Activated CD4-positive, alpha-beta T cell treated with anti-CD3 and anti-CD28 coated beads for 36 hours (primary cell): ENCODE results near the gene BASP1. TPM values are rescaled to one million over a fixed set of nuclear protein-coding genes. Genes with fewer than 3 reads are reported as not detected.
"Not testable (repeated sequence)": the region's sequence is repeated elsewhere in the genome, so short reads cannot be mapped to it uniquely, and the experiment has no call there.

ENCODE experiments used
- ATAC-seq: fragments of 200-7000 bp; cut with Tn5 transposase; one replicate; pipeline ENCODE4 v1.10.0; 2021; ENCODE audit warnings: mild to moderate bottlenecking, moderate library complexity
- CTCF ChIA-PET: fragments of 350-600 bp; sonication (Branson Sonifier 250); formaldehyde crosslinking; loops from one replicate; lab custom pipeline; 2021; ENCODE audit warnings: antibody characterized with exemption; lab: Charles Lee
- POLR2A ChIA-PET: fragments of 350-600 bp; sonication (Branson Sonifier 250); formaldehyde crosslinking; loops from one replicate; lab custom pipeline; 2021; ENCODE audit warnings: antibody characterized with exemption, inconsistent platforms; lab: Charles Lee
- DNase-seq: peaks from one replicate; pipeline ENCODE4 v3.0.0-alpha.2; 2020
- H3K27ac Mint-ChIP-seq: one replicate; pipeline ENCODE4 v1.8.0; 2021; ENCODE audit warnings: mixed read lengths
- H3K27me3 Mint-ChIP-seq: one replicate; pipeline ENCODE4 v1.8.0; 2021; ENCODE audit warnings: mixed read lengths
- H3K36me3 Mint-ChIP-seq: one replicate; pipeline ENCODE4 v1.8.0; 2021; ENCODE audit warnings: low read depth, mixed read lengths
- H3K4me1 Mint-ChIP-seq: one replicate; pipeline ENCODE4 v1.8.0; 2021; ENCODE audit warnings: mixed read lengths
- H3K4me3 Mint-ChIP-seq: one replicate; pipeline ENCODE4 v1.8.0; 2021; ENCODE audit warnings: mild to moderate bottlenecking, moderate library complexity, mixed read lengths
- H3K9me3 Mint-ChIP-seq: one replicate; pipeline ENCODE4 v1.8.0; 2021; ENCODE audit warnings: low read depth, mixed read lengths
- intact Hi-C, 2 experiments: fragments of 100-400 bp; cut with DNase I in 1 of 2; cut with micrococcal nuclease in 1 of 2; formaldehyde crosslinking; loops; one replicate each; pipeline versions ENCODE4 v1.14.2 to v1.15.1; 2022 to 2024; cut with DNase I, micrococcal nuclease
- total RNA-seq, 2 experiments: library from RNA; stranded (reverse); gene quantifications; one replicate each; pipeline ENCODE4 v1.2.3, GENCODE V29; 2021

BASP1 gene
- total RNA-seq, 2 experiments from 2014 or later, result 1.3 to 1.6 TPM

DNA sequence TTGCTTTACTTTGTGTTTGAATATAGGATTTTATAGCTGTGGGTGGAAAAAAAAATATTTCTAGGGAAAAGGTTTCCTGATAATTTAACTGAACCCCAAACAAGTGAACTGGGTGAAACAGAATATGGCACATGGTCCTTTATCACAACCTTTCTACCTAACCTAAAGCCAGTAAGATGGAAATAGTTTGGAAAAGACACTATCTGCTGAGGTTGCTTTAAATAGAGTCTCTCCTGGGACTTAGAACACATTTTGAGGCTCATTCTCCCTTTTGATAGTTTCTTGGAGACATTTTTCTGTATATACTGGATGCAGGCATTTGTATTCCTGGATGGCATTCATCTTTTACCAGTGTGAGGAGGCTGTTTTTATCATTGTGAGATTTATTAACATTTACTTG, 39.4 kb downstream of the BASP1 start:
- H3K9me3 Mint-ChIP-seq, result no peaks in the 10 kb centered on the region
- no peaks in the 10 kb centered on the region for H3K27me3 Mint-ChIP-seq
- ATAC-seq (no peak), DNase-seq (no peak)
- H3K4me1 Mint-ChIP-seq, result no peaks in the 10 kb centered on the region
- H3K4me3 Mint-ChIP-seq, result no peak overlapping the region
- no peak overlapping the region for H3K27ac Mint-ChIP-seq
- intact Hi-C loops, result no loop called here
- CTCF ChIA-PET, result no interaction called here
- POLR2A ChIA-PET, result no interaction called here
- no peaks in the 10 kb centered on the region for H3K36me3 Mint-ChIP-seq

DNA sequence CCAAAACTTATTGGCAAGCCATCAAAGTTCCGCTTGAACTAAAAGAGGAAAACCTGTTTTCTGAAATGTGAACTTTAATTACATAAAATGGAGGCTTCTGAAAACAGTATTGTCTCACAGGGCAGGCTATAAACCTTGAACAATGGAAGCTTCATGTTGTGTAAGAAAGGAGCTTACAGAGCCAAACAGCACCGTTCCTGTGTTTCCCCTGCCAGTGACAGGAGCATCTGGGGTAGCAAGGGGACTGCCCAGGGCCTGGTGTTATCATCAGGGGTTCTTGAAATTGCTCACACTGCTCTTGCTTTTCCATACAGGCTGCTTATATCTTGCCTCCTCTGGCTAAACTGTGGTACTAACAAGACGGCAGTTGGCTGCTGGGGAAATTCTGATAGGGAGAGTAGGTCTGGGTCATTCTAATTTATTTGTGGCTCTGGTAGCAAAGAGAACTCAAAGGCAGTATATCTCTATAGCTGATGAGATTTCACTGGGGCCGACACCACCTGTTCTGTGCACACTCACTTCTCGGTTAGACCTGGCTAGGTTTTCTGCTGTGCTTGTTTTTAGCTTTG, 40.4 kb downstream of the BASP1 start:
- no peaks in the 10 kb centered on the region for H3K27me3 Mint-ChIP-seq
- H3K9me3 Mint-ChIP-seq, result no peaks in the 10 kb centered on the region
- CTCF ChIA-PET, result no interaction called here
- H3K4me1 Mint-ChIP-seq, result no peaks in the 10 kb centered on the region
- no peak overlapping the region for H3K27ac Mint-ChIP-seq
- peak; percentile 63 for ATAC-seq
- POLR2A ChIA-PET, result no interaction called here
- no peak overlapping the region for H3K4me3 Mint-ChIP-seq
- intact Hi-C loops, result no loop called here
- no peaks in the 10 kb centered on the region for H3K36me3 Mint-ChIP-seq
- DNase-seq, result peak; percentile 7

DNA sequence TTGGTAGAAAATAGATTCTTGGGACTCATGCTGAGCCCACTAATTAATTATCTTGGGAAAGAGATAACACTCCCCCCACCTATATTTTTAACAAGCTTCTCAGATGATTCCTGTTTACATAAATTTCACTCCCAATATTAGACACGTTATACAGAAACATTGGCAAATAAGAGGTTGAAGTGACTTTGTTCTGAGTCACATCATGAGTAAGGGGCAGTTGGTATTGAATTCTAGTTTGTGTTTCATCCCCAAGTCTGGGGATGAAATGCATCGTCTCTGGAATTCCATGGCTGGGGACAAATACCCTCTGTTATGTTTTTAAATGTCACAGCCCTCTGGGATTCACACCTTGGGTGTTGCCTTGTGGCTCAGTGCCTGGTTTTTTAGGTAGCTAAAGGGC, 41.0 kb downstream of the BASP1 start:
- Mint-ChIP-seq H3K27me3 (no peaks in the 10 kb centered on the region), H3K9me3 (no peaks in the 10 kb centered on the region)

DNA sequence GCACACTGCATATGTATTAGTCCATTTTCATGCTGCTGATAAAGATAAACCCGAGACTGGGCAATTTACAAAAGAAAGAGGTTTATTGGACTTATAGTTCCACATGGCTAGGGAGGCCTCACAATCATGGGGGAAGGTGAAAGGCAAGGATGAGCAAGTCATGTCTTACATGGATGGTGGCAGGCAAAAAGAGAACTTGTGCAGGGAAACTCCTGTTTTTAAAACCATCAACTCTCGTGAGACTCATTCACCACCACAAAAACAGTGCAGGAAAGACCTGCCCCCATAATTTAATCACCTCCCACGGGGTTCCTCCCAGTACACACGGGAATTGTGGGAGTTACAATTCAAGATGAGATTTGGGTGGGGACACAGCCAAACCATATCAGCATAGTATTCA, 41.6 kb downstream of the BASP1 start:
- H3K4me3 Mint-ChIP-seq, POLR2A ChIA-PET, H3K4me1 Mint-ChIP-seq, H3K36me3 Mint-ChIP-seq, H3K27me3 Mint-ChIP-seq, H3K27ac Mint-ChIP-seq, intact Hi-C loops, H3K9me3 Mint-ChIP-seq, DNase-seq, ATAC-seq, CTCF ChIA-PET: not testable (repeated sequence)

More for the DNA sequence above, 41.0 kb downstream of the BASP1 start:
- ChIA-PET CTCF (no interaction called here), POLR2A (no interaction called here)
- ATAC-seq, result no peak
- H3K4me1 Mint-ChIP-seq, result no peaks in the 10 kb centered on the region
- intact Hi-C loops, result no loop called here
- no peak overlapping the region for H3K27ac Mint-ChIP-seq
- DNase-seq, result no peak
- H3K4me3 Mint-ChIP-seq, result no peak overlapping the region
- H3K36me3 Mint-ChIP-seq, result no peaks in the 10 kb centered on the region

DNA sequence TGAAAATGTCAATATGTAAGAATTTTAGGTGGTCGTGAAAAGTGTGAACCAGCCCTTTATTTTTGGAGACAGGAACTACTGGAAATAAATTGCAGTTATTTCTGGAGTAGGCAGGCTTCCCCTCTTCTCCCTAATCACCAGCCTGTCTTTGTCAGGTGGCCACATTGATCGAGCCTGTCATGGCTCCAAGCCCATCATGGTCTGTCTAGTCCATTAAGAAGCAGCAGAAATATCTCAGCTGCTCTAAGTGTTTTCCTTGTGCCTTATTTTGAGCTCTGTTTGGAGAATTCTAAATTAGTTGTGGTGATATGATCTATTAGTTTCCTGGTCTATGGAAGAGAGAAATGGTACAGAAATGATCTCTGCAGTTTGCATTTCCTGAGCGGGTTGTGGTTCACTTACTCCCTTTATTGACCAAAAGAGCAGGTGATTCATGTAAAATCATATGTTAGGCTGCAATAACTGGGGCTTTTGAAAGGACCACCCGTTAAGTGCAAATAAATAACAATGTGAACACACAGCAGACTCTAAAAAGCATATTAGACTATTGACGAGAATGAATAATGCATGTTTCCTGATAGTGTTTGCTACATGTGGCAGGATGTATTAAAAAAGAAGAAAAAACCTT, 42.3 kb downstream of the BASP1 start:
- POLR2A ChIA-PET, result no interaction called here
- no peaks in the 10 kb centered on the region for H3K4me1 Mint-ChIP-seq
- H3K27ac Mint-ChIP-seq, result no peak overlapping the region

DNA sequence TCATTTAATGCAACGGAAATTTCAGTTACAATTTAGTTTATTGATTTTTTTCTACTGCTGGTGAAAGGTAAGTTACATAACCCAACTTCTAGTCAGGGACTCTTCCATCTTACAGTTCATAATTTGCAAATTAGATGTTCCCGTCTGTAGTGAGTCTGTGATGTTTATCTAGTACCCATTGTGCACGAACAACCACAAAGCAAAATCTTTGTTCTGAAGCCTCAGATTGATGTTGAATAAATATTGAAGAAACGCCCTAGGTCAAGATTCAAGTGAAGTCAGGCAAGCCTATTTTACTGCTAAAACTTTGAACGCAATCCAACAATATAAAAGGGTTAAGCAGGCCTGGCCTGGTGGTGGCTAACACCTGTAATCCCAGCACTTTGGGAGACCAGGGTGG, 43.1 kb downstream of the BASP1 start:
- Mint-ChIP-seq H3K9me3 (peaks cover 5% of the 10 kb centered on the region), H3K27me3 (no peaks in the 10 kb centered on the region), H3K4me3 (no peak overlapping the region), H3K27ac (no peak overlapping the region), H3K4me1 (no peaks in the 10 kb centered on the region), H3K36me3 (no peaks in the 10 kb centered on the region)
- CTCF ChIA-PET, result no interaction called here
- POLR2A ChIA-PET, result no interaction called here
- no peak for ATAC-seq
- DNase-seq, result no peak
- intact Hi-C loops, result no loop called here

More for the DNA sequence above, 42.3 kb downstream of the BASP1 start:
- intact Hi-C loops, result no loop called here
- H3K27me3 Mint-ChIP-seq, result no peaks in the 10 kb centered on the region
- peaks cover 1% of the 10 kb centered on the region for H3K9me3 Mint-ChIP-seq
- CTCF ChIA-PET, result no interaction called here
- H3K36me3 Mint-ChIP-seq, result no peaks in the 10 kb centered on the region
- no peak for DNase-seq
- no peak overlapping the region for H3K4me3 Mint-ChIP-seq
- no peak for ATAC-seq

DNA sequence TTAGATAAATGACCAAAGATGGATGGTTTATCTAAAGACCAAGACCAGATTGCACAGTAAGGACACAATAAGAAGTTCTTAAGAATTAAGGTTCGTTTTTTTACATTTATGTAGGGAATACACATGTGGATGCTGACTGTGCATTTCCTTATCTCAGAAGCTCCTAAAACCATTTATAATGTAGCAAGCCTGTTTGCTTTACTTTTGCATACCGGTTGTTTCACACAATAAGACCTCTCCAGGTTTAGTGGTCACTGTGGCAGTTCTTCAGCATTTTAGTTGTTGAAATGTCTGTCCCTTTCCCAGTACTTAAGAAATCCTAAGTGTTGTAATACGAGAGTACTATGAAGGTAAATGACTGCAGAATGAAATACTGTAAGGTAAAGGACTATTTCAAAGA, 43.6 kb downstream of the BASP1 start:
- intact Hi-C loops, result no loop called here
- no peak overlapping the region for H3K27ac Mint-ChIP-seq
- H3K27me3 Mint-ChIP-seq, result no peaks in the 10 kb centered on the region
- POLR2A ChIA-PET, result no interaction called here
- no peak overlapping the region for H3K4me3 Mint-ChIP-seq
- peaks cover 5% of the 10 kb centered on the region for H3K9me3 Mint-ChIP-seq
- no peak for DNase-seq
- ATAC-seq, result no peak
- CTCF ChIA-PET, result no interaction called here
- H3K36me3 Mint-ChIP-seq, result no peaks in the 10 kb centered on the region
- no peaks in the 10 kb centered on the region for H3K4me1 Mint-ChIP-seq

DNA sequence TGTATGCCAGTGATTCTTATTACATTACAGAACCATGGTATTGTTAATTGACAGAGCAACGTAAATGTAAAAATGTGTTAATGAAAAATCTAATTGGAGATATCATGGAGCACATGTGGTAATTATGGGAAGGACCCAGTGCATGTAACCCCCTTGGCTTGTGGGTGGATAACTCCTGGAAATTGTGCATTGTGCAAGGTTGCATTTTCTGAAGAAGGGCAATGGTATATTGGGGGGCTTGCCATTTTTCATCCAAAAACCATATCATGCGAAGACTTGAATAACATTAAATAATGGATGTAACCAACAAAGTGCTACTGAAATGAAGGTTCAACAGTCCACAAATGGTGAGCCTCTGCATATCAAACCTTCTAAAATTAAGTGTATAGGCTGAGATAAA, 47.6 kb downstream of the BASP1 start:
- DNase-seq (no peak), ATAC-seq (no peak)
- no peaks in the 10 kb centered on the region for H3K4me1 Mint-ChIP-seq
- intact Hi-C loops, result no loop called here
- CTCF ChIA-PET, result no interaction called here
- H3K27ac Mint-ChIP-seq, result no peak overlapping the region
- H3K4me3 Mint-ChIP-seq, result no peak overlapping the region
- POLR2A ChIA-PET, result no interaction called here
- H3K36me3 Mint-ChIP-seq, result no peaks in the 10 kb centered on the region
- peaks cover 5% of the 10 kb centered on the region for H3K9me3 Mint-ChIP-seq
- H3K27me3 Mint-ChIP-seq, result no peaks in the 10 kb centered on the region

DNA sequence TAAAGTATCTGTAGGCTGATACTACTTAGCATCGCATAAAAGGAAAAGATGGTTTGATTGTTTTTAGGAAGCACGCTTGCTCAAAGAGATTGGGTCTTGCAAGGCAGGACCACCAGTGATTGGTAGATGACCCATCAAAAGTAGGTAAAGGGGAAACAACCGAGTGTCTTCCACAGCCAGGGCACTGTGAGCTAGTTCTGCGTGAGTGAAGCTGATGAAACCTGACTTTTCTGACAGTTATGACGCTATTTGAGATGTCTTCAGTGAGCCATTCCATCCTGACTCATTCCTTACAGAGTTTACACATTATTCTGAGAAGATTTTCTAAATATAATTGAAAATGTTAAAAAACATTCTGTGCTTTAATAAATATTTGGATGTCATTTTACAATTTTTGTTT, 49.7 kb downstream of the BASP1 start:
- Mint-ChIP-seq H3K4me3 (no peak overlapping the region), H3K36me3 (no peaks in the 10 kb centered on the region), H3K4me1 (no peaks in the 10 kb centered on the region), H3K27me3 (no peaks in the 10 kb centered on the region), H3K9me3 (peaks cover 5% of the 10 kb centered on the region), H3K27ac (no peak overlapping the region)
- CTCF ChIA-PET, result no interaction called here
- DNase-seq, result no peak
- no peak for ATAC-seq
- POLR2A ChIA-PET, result interaction anchor here (0.6 kb wide), 1 partner anchor 95 kb away, joined by 3 read pairs; no protein-coding TSS in a partner anchor
- intact Hi-C loops, result no loop called here

DNA sequence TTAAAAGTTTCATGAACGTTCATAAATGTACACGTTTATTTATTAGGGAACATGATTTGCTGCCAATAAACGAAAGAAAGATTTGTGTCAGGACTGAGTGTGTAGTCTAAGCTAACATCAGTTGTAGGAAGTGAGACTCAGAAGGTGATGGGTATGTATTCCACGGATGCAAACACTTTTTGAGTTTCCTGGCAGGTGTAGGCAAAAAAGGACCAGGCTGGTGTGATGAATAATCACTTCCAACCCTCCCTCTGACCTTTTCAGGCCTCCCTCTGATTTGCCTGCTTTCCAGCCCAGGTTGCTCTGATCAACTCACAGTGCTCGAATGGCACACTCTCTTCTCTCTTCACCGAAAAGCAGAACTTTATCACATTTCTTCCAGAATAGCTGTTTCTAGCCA, 51.8 kb downstream of the BASP1 start:
- intact Hi-C loops, result no loop called here

DNA sequence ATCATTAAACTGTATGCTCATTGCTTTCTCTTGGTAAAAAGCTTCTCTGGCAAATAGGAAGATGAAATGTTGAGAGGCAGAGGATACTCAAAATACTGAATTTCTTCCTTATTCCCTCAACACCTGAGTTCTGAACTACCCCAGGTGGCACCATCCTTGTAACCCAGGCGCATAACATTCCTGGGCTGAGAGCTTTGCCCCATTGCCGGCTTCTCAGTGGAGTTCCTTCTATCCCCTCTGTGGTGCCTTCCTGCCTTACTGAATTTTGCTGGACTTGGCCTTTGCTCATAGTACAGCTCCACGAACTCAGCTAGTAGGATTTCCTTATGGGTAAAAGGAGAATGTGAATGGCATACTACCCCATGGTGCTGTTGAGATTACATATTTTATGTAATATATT, 54.7 kb downstream of the BASP1 start:
- H3K27ac Mint-ChIP-seq, result no peak overlapping the region
- ChIA-PET CTCF (interaction anchor here (0.6 kb wide), 1 partner anchor 1043 kb away, joined by 4 read pairs; no protein-coding TSS in a partner anchor), POLR2A (no interaction called here)
- DNase-seq, result no peak
- no peaks in the 10 kb centered on the region for H3K4me1 Mint-ChIP-seq
- no peak for ATAC-seq
- no peak overlapping the region for H3K4me3 Mint-ChIP-seq
- H3K27me3 Mint-ChIP-seq, result no peaks in the 10 kb centered on the region
- intact Hi-C loops, result no loop called here
- H3K36me3 Mint-ChIP-seq, result no peaks in the 10 kb centered on the region
- no peaks in the 10 kb centered on the region for H3K9me3 Mint-ChIP-seq

More for the DNA sequence above, 51.8 kb downstream of the BASP1 start:
- H3K27me3 Mint-ChIP-seq, result no peaks in the 10 kb centered on the region
- no peak overlapping the region for H3K27ac Mint-ChIP-seq
- no peaks in the 10 kb centered on the region for H3K36me3 Mint-ChIP-seq
- H3K9me3 Mint-ChIP-seq, result peaks cover 5% of the 10 kb centered on the region
- ATAC-seq (no peak), DNase-seq (no peak)
- H3K4me3 Mint-ChIP-seq, result no peak overlapping the region
- ChIA-PET POLR2A (no interaction called here), CTCF (no interaction called here)
- H3K4me1 Mint-ChIP-seq, result no peaks in the 10 kb centered on the region

DNA sequence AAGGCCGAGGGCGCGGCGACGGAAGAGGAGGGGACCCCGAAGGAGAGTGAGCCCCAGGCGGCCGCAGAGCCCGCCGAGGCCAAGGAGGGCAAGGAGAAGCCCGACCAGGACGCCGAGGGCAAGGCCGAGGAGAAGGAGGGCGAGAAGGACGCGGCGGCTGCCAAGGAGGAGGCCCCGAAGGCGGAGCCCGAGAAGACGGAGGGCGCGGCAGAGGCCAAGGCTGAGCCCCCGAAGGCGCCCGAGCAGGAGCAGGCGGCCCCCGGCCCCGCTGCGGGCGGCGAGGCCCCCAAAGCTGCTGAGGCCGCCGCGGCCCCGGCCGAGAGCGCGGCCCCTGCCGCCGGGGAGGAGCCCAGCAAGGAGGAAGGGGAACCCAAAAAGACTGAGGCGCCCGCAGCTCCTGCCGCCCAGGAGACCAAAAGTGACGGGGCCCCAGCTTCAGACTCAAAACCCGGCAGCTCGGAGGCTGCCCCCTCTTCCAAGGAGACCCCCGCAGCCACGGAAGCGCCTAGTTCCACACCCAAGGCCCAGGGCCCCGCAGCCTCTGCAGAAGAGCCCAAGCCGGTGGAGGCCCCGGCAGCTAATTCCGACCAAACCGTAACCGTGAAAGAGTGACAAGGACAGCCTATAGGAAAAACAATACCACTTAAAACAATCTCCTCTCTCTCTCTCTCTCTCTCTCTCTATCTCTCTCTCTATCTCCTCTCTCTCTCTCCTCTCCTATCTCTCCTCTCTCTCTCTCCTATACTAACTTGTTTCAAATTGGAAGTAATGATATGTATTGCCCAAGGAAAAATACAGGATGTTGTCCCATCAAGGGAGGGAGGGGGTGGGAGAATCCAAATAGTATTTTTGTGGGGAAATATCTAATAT, 58.1 kb downstream of the BASP1 start:
- Mint-ChIP-seq H3K9me3 (peaks cover 2% of the 10 kb centered on the region), H3K36me3 (no peaks in the 10 kb centered on the region), H3K4me1 (no peaks in the 10 kb centered on the region), H3K27ac (no peak overlapping the region), H3K4me3 (no peak overlapping the region), H3K27me3 (no peaks in the 10 kb centered on the region)
- ChIA-PET POLR2A (no interaction called here), CTCF (interaction anchor here (0.6 kb wide), 1 partner anchor 294 kb away, joined by 3 read pairs; no protein-coding TSS in a partner anchor)
- DNase-seq, result no peak
- intact Hi-C loops, result no loop called here
- ATAC-seq, result no peak
